ENCODE measurements around the gene PLEKHM2. TPM values are rescaled to one million over a fixed set of nuclear protein-coding genes. Genes with fewer than 3 reads are reported as not detected.

The PLEKHM2 gene
- polyA plus RNA-seq, 1 experiment, result 24.4 TPM

- CTCF ChIA-PET, result interaction anchor here (0.6 kb wide), 2 partner anchors 40 to 128 kb away, joined by 3 read pairs; no protein-coding TSS in a partner anchor
- no peaks in the 10 kb centered on the region; the same call in 1 of the 2 replicates for H3K9me3 ChIP-seq (ENCODE audit: control insufficient read depth, insufficient read depth, low read length)
Observed at GRCh38 chr1:15722836-15723532, 38.9 kb downstream of the PLEKHM2 start.

DNA sequence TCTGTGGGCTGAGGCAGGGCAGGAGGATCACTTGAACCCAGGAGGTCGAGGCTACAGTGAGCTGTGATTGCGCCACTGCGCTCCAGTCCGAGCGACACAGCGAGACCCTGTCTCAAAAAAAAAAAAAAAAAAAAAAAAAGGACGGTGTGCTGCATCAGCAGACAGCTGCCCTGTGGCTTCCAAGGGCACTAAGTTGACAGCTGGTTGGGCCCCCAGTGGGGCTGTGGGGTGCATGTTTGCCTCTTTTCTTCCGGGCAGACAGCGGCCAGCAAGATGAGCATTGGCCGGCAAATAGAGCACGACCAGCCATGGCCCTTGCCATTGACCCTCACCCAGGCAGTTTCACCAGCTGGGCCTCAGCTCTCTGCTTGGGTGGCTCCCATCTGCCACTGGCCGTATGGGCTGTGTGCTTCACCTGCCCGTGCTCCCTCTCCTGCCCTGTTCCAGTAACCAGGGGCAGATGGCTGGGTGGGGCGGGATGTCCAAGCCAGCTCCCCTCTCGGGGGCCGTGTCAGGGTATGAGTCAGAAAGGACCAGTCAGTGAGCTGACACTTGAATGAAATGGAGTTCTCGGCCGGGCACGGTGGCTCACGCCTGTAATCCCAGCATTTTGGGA lies 39.6 kb downstream of the PLEKHM2 start:
- CTCF ChIA-PET, result interaction anchor here (0.6 kb wide), 1 partner anchor 21 kb away, joined by 11 read pairs; no protein-coding TSS in a partner anchor
- Histone ChIP-seq H3K4me3 (ENCODE audit: low read depth, low read length) (no peak overlapping the region), H3K27ac (ENCODE audit: low read depth, low read length) (no peak overlapping the region), H3K9me3 (ENCODE audit: control insufficient read depth, insufficient read depth, low read length) (no peaks in the 10 kb centered on the region; the same call in 1 of the 2 replicates), H3K27me3 (ENCODE audit: control insufficient read depth, insufficient read depth, low read length) (no peaks in the 10 kb centered on the region)
- TF ChIP-seq, protein P1, sequence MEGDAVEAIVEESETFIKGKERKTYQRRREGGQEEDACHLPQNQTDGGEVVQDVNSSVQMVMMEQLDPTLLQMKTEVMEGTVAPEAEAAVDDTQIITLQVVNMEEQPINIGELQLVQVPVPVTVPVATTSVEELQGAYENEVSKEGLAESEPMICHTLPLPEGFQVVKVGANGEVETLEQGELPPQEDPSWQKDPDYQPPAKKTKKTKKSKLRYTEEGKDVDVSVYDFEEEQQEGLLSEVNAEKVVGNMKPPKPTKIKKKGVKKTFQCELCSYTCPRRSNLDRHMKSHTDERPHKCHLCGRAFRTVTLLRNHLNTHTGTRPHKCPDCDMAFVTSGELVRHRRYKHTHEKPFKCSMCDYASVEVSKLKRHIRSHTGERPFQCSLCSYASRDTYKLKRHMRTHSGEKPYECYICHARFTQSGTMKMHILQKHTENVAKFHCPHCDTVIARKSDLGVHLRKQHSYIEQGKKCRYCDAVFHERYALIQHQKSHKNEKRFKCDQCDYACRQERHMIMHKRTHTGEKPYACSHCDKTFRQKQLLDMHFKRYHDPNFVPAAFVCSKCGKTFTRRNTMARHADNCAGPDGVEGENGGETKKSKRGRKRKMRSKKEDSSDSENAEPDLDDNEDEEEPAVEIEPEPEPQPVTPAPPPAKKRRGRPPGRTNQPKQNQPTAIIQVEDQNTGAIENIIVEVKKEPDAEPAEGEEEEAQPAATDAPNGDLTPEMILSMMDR (IDR thresholded peaks at IDR 0.05; ENCODE audit: low read depth, low read length), result no peak
- POLR2A ChIA-PET, result interaction anchor here (0.8 kb wide), 1 partner anchor 44 kb away, joined by 4 read pairs; no protein-coding TSS in a partner anchor
- DNase-seq (ENCODE audit: low read depth, low spot score), result no peak

More at GRCh38 chr1:15722836-15723532, 38.9 kb downstream of the PLEKHM2 start:
- POLR2A ChIA-PET, result interaction anchor here (0.8 kb wide), 1 partner anchor 43 kb away, joined by 4 read pairs; no protein-coding TSS in a partner anchor
- Histone ChIP-seq H3K4me3 (ENCODE audit: low read depth, low read length) (no peak overlapping the region), H3K27me3 (ENCODE audit: control insufficient read depth, insufficient read depth, low read length) (no peaks in the 10 kb centered on the region), H3K27ac (ENCODE audit: low read depth, low read length) (no peak overlapping the region)
- DNase-seq (ENCODE audit: low read depth, low spot score), result no peak
- TF ChIP-seq, protein P1 (IDR thresholded peaks at IDR 0.05; ENCODE audit: low read depth, low read length), result no peak

GRCh38 chr1:15724949-15725880 lies 41.1 kb downstream of the PLEKHM2 start:
- Histone ChIP-seq H3K9me3 (ENCODE audit: control insufficient read depth, insufficient read depth, low read length) (no peaks in the 10 kb centered on the region; the same call in 1 of the 2 replicates), H3K4me3 (ENCODE audit: low read depth, low read length) (no peak overlapping the region), H3K27ac (ENCODE audit: low read depth, low read length) (no peak overlapping the region), H3K27me3 (ENCODE audit: control insufficient read depth, insufficient read depth, low read length) (no peaks in the 10 kb centered on the region)
- DNase-seq (ENCODE audit: low read depth, low spot score), result no peak
- TF ChIP-seq, protein P1 (IDR thresholded peaks at IDR 0.05; ENCODE audit: low read depth, low read length), result no peak
- CTCF ChIA-PET, result interaction anchor here (0.6 kb wide), 1 partner anchor 131 kb away, joined by 4 read pairs; no protein-coding TSS in a partner anchor
- POLR2A ChIA-PET, result no interaction called here

DNA sequence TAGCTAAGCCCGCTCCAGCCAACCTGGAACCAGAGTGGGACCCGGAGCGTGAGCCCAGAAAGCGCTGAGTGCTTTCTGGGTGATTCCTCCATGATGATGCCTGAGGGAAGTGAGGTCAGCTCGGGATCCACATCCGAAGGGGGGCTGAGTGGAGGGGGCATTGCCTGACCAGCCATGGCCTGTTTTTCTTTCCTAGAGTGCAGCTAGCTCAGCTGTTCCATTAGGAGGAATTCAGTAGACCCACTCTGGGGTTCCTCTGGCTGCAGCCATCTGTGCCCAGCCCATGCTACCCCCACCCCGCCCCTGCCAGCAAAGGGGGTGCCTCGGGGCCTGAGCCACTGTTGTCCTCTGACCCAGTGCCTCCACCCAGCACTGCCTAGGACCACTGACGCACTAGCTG lies 42.4 kb downstream of the PLEKHM2 start:
- POLR2A ChIA-PET, result no interaction called here
- CTCF ChIA-PET, result no interaction called here
- TF ChIP-seq, protein P1 (IDR thresholded peaks at IDR 0.05; ENCODE audit: low read depth, low read length), result no peak
- no peak overlapping the region for H3K4me3 ChIP-seq (ENCODE audit: low read depth, low read length)
- no peaks in the 10 kb centered on the region for H3K27me3 ChIP-seq (ENCODE audit: control insufficient read depth, insufficient read depth, low read length)
- no peaks in the 10 kb centered on the region; the same call in 1 of the 2 replicates for H3K9me3 ChIP-seq (ENCODE audit: control insufficient read depth, insufficient read depth, low read length)
- DNase-seq (ENCODE audit: low read depth, low spot score), result no peak
- H3K27ac ChIP-seq (ENCODE audit: low read depth, low read length), result no peak overlapping the region
